HTR-8/SVneo (cell line): ENCODE data around the gene SRRM5.

Experiments used
- DNase-seq: peaks from one replicate; pipeline ENCODE4 v3.0.0; 2011; ENCODE audit warnings: low spot score, mixed read lengths; ENCODE audit not compliant: insufficient read length
- FAIRE-seq: peaks from 2 replicates; lab custom pipeline; 2011; peaks lifted over from hg19 to GRCh38; lab: Jason Lieb, UNC

SRRM5 gene

GRCh38 chr19:43658001-43658400 is 46.1 kb downstream of the SRRM5 start:
- no peak for FAIRE-seq
- DNase-seq, result no peak

DNA sequence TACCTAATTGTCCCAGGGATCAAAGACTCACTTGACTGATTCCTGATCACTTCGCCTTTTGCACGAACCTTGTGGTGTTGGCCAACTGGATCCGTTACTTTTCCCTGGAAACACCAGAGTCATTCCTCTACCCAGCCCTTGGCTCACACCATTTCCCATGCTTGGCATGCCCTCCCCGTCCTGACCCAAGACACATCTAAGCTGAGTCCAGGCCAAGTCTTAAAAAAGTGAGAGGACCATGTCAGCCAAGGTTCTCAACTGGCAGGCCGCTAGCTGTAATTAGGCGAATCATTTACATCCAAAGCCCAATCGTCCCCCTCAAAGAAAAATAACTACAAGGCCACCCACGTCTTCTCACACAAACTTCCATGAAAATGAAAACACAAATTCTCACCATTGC is 46.6 kb downstream of the SRRM5 start:
- FAIRE-seq (no peak), DNase-seq (no peak)

GRCh38 chr19:43660301-43660970 is 48.5 kb downstream of the SRRM5 start:
- FAIRE-seq, result no peak
- no peak for DNase-seq

DNA sequence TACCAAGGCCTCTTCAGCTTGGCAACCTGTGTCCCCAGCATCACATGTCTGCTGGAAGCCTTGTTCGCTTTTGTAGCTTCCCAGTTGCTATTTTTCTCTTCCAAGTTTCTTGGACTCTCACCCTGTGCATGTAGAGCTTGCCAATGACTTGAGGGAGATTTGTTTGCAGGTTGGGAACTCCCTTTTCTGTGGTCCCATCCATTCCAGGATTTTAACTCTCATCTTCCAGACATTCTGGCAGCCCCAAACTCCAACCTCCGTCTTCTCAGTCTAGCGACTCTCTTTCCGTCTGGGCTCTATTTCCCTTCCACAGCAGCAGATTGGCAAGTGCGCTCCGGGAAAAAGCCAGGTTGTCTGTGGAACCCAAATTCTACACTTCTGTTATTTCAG is 49.1 kb downstream of the SRRM5 start:
- no peak for FAIRE-seq
- DNase-seq, result no peak

- DNase-seq (no peak), FAIRE-seq (no peak)
These were observed 50.6 kb downstream of the SRRM5 start for GRCh38 chr19:43662487-43662886.

DNA sequence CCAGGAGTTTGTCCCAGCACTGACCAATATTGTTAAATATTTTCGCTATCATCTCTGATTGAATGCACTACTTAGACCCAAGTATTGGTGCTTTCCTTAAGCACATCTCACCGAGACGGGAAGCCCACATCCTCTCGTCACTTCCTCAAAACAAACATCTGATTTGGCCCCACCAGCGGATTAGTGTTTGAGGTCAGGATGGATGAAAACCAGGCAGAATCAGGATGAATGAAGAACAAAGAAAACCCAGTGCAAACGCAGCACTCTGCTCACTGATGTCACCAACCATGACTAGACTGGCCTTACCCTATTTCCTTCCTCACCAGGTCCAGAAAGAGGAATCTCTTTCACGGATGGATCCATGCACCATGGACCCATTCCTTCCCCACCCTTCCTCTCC is 52.1 kb downstream of the SRRM5 start:
- no peak for DNase-seq
- FAIRE-seq, result no peak
